Ectodermal cell (in vitro differentiated cells): ENCODE data around the gene CSNK1D.

Experiments used
- H3K27ac ChIP-seq: 2 replicates; pipeline ENCODE4 v1.7.0; 2013; ENCODE audit warnings: mild to moderate bottlenecking, low read depth, low read length; ENCODE audit not compliant: insufficient read depth, poor library complexity, severe bottlenecking
- H3K27me3 ChIP-seq: 2 replicates; pipeline ENCODE4 v1.7.0; 2013; ENCODE audit warnings: mild to moderate bottlenecking, low read length; ENCODE audit not compliant: insufficient read depth, control insufficient read depth, poor library complexity, severe bottlenecking
- H3K36me3 ChIP-seq: one replicate; pipeline ENCODE4 v1.7.0; 2013; ENCODE audit warnings: low read length; ENCODE audit not compliant: control insufficient read depth, insufficient read depth
- H3K4me1 ChIP-seq: one replicate; pipeline ENCODE4 v1.7.0; 2013; ENCODE audit warnings: low read length; ENCODE audit not compliant: control insufficient read depth, insufficient read depth
- H3K4me3 ChIP-seq: 2 replicates; pipeline ENCODE4 v1.7.0; 2013; ENCODE audit warnings: low read depth, low read length, control low read depth; ENCODE audit not compliant: insufficient read depth
- H3K9me3 ChIP-seq: 2 replicates; pipeline ENCODE4 v1.7.0; 2013; ENCODE audit warnings: mild to moderate bottlenecking, low read length, moderate library complexity; ENCODE audit not compliant: control insufficient read depth
- WGBS, 2 experiments: methylation state at CpG; one replicate each; pipeline ENCODE4 v1.1.7; 2013; ENCODE audit warnings: missing lambda C conversion rate in 2 of 2; 5-methylcytosine and 5-hydroxymethylcytosine counted together

The CSNK1D gene

GRCh38 chr17:82292251-82293154 lies 19.0 kb upstream of the CSNK1D start:
- peaks cover 10% of the 10 kb centered on the region for H3K27me3 ChIP-seq
- peak overlapping the region; percentile 92 for H3K4me3 ChIP-seq
- H3K36me3 ChIP-seq, result no peaks in the 10 kb centered on the region
- H3K9me3 ChIP-seq, result no peaks in the 10 kb centered on the region
- 4% methylated on average over 86 of the region's 86 CpGs for WGBS, 2 experiments
- H3K27ac ChIP-seq, result peak overlapping the region; percentile 82
- peaks cover 5% of the 10 kb centered on the region for H3K4me1 ChIP-seq

GRCh38 chr17:82291582-82292250 lies 18.2 kb upstream of the CSNK1D start:
- H3K27ac ChIP-seq, result no peak overlapping the region
- WGBS, 2 experiments, result 87 to 91% methylated on average over 19 of the region's 19 CpGs

DNA sequence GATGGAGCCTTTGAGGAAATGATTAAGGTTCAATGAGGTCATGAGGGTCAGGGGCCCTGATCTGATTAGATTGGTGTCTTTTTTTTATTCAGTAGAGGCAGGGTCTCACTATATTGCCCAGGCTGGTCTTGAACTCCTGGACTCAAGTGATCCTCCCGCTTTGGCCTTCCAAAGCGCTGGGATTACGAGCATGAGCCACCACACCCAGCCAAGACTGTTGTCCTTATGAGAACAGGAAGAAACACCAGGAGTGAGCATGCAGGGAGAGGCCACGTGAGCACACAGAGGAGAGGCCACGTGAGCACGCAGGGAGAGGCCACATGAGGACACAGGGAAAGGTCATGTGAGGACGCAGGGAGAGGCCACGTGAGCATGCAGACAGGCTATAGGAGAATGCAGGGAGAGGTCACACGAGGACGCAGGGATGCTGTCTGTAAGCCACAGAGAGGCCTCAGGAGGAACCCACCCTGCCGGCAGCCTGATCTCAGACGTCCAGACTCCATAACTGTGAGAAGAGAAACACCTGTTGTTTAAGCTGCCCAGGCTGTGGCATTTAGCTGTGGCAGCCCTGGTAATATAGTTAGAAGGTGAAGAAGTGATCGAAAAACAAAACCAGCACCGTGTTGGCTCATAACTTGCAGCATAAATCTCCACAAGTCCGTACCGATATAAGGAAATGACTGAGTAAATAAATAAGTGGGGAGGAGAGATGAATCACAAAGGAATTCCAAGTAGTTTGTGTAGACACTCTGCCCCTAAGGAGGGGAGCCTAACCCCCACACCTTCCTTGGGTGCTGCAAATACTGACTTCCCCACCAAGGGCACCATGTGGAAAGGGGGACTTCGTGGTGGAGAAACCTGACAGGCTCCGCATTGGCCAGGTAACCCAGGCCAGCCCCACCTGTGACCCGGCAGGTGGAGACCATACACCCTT lies 14.6 kb upstream of the CSNK1D start:
- no peaks in the 10 kb centered on the region for H3K4me1 ChIP-seq
- 90% methylated on average over 19 of the region's 19 CpGs for WGBS, 2 experiments
- no peaks in the 10 kb centered on the region for H3K9me3 ChIP-seq
- H3K27me3 ChIP-seq, result no peaks in the 10 kb centered on the region
- no peaks in the 10 kb centered on the region for H3K36me3 ChIP-seq
- H3K4me3 ChIP-seq, result no peak overlapping the region
- no peak overlapping the region for H3K27ac ChIP-seq

More at GRCh38 chr17:82291582-82292250, 18.2 kb upstream of the CSNK1D start:
- H3K27me3 ChIP-seq, result peaks cover 3% of the 10 kb centered on the region
- H3K9me3 ChIP-seq, result no peaks in the 10 kb centered on the region
- H3K4me1 ChIP-seq, result peaks cover 3% of the 10 kb centered on the region
- no peaks in the 10 kb centered on the region for H3K36me3 ChIP-seq
- H3K4me3 ChIP-seq, result peak overlapping the region; percentile 92

GRCh38 chr17:82287013-82287867 lies 13.7 kb upstream of the CSNK1D start:
- Histone ChIP-seq H3K27me3 (no peaks in the 10 kb centered on the region), H3K27ac (no peak overlapping the region)

DNA sequence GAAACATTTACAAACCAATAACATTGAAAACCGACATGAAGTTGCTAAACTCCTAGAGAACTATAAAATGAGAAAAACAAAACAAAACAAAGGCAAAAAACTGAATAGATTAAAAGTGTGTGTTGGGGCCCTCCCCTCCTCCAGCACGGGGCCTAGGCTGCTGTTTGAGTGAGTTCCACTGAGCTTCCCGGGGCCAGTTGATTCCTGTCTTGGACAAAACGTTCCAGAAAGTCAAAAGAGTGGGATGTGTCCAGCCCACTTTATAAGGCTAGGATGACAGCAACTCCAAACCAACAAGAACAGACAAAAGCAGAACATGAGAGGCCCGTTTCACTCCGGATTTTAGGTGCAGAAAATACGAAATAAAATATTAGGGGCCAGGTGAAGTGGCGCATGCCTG lies 11.6 kb upstream of the CSNK1D start:
- H3K4me3 ChIP-seq, result no peak overlapping the region
- WGBS, 2 experiments, result 67 to 75% methylated on average over 7 of the region's 8 CpGs
- H3K36me3 ChIP-seq, result no peaks in the 10 kb centered on the region
- no peaks in the 10 kb centered on the region for H3K4me1 ChIP-seq
- H3K9me3 ChIP-seq, result no peaks in the 10 kb centered on the region
- H3K27ac ChIP-seq, result no peak overlapping the region
- H3K27me3 ChIP-seq, result no peaks in the 10 kb centered on the region

More at GRCh38 chr17:82287013-82287867, 13.7 kb upstream of the CSNK1D start:
- Histone ChIP-seq H3K9me3 (no peaks in the 10 kb centered on the region), H3K4me3 (no peak overlapping the region), H3K4me1 (no peaks in the 10 kb centered on the region), H3K36me3 (no peaks in the 10 kb centered on the region)
- WGBS, 2 experiments, result 85 to 93% methylated on average over 9 of the region's 9 CpGs

- H3K27ac ChIP-seq, result no peak overlapping the region
- no peaks in the 10 kb centered on the region for H3K9me3 ChIP-seq
- no peaks in the 10 kb centered on the region for H3K36me3 ChIP-seq
- 89 to 91% methylated on average over 13 of the region's 13 CpGs for WGBS, 2 experiments
- H3K27me3 ChIP-seq, result no peaks in the 10 kb centered on the region
- H3K4me3 ChIP-seq, result no peak overlapping the region
- H3K4me1 ChIP-seq, result no peaks in the 10 kb centered on the region
These were observed 9.8 kb upstream of the CSNK1D start for GRCh38 chr17:82283208-82283749.

GRCh38 chr17:82282239-82283207 lies 9.0 kb upstream of the CSNK1D start:
- H3K9me3 ChIP-seq, result no peaks in the 10 kb centered on the region
- no peak overlapping the region for H3K4me3 ChIP-seq
- H3K36me3 ChIP-seq, result no peaks in the 10 kb centered on the region
- H3K27me3 ChIP-seq, result no peaks in the 10 kb centered on the region
- no peaks in the 10 kb centered on the region for H3K4me1 ChIP-seq
- 91 to 92% methylated on average over 25 of the region's 25 CpGs for WGBS, 2 experiments
- H3K27ac ChIP-seq, result no peak overlapping the region

DNA sequence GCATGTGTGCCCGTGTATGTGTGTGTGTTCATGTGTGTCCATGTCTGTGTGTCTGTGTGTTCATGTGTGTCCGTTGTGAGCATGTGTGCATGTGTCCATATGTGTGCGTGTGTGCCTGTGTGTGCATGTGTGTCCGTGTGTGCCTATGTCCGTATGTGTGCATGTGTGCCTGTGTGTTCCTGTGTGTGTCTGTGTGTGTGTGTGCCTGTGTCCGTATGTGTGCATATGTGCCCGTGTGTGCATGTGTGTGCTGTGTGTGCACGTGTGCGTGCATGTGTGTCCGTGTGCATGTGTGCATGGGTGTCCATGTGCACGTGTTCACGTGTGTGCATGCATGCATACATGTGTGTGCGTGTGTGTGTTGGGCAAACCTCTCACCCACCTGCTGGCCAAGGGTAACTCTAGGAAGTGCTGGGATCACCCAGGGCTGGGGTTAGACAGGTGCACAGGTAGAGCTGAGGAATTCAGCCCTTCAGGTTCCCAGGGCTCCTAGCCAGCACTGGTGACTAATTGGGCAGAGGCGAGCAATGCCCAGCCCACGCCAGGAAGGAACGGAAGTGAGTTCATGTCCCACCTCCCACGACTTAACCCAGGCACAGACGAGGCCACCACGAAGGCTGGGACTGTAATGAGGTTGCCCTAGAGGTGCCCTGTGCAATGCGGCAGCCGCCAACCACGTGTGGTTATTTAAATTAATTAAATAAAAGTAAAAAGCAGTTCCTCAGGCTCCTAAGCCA lies 8.2 kb upstream of the CSNK1D start:
- Histone ChIP-seq H3K4me3 (no peak overlapping the region), H3K27ac (no peak overlapping the region)
- 90 to 91% methylated on average over 22 of the region's 22 CpGs for WGBS, 2 experiments

More for the DNA sequence above, 8.2 kb upstream of the CSNK1D start:
- Histone ChIP-seq H3K36me3 (no peaks in the 10 kb centered on the region), H3K4me1 (no peaks in the 10 kb centered on the region), H3K27me3 (no peaks in the 10 kb centered on the region), H3K9me3 (no peaks in the 10 kb centered on the region)
